ENCODE results near the gene CAPZB.

- TF ChIP-seq, protein P1, sequence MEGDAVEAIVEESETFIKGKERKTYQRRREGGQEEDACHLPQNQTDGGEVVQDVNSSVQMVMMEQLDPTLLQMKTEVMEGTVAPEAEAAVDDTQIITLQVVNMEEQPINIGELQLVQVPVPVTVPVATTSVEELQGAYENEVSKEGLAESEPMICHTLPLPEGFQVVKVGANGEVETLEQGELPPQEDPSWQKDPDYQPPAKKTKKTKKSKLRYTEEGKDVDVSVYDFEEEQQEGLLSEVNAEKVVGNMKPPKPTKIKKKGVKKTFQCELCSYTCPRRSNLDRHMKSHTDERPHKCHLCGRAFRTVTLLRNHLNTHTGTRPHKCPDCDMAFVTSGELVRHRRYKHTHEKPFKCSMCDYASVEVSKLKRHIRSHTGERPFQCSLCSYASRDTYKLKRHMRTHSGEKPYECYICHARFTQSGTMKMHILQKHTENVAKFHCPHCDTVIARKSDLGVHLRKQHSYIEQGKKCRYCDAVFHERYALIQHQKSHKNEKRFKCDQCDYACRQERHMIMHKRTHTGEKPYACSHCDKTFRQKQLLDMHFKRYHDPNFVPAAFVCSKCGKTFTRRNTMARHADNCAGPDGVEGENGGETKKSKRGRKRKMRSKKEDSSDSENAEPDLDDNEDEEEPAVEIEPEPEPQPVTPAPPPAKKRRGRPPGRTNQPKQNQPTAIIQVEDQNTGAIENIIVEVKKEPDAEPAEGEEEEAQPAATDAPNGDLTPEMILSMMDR (conservative IDR thresholded peaks at IDR 0.05) = no peak
- TF ChIP-seq ZFX (IDR thresholded peaks at IDR 0.05) = no peak
These were observed 177.4 kb downstream of the CAPZB start for GRCh38 chr1:19307794-19308508.
